HepG2 (cell line): ENCODE results near the gene SECTM1. TPM values are rescaled to one million over a fixed set of nuclear protein-coding genes. Genes with fewer than 3 reads are reported as not detected.

ENCODE experiments used
- LCORL ChIP-seq, 2 experiments: fragments of 450-650 bp in 1 of 2; sonication (generic) in 1 of 2; formaldehyde crosslinking in 1 of 2; IDR thresholded peaks; 2 replicates each; pipeline versions ENCODE4 v1.5.0 to v1.6.1; 2017 to 2020; ENCODE audit warnings: antibody characterized with exemption in 1 of 2, missing genetic modification reagents in 1 of 2
- MLLT10 ChIP-seq: sonication (generic); formaldehyde crosslinking; IDR thresholded peaks from 2 replicates; pipeline ENCODE4 v1.4.0; 2020; ENCODE audit warnings: missing genetic modification reagents
- MXD1 ChIP-seq: sonication (generic); formaldehyde crosslinking; IDR thresholded peaks from 2 replicates; pipeline ENCODE4 v1.4.0; 2020; ENCODE audit warnings: mild to moderate bottlenecking, missing genetic modification reagents
- MYPOP ChIP-seq: sonication (generic); formaldehyde crosslinking; IDR thresholded peaks from 2 replicates; pipeline ENCODE4 v1.8.1; 2023; ENCODE audit warnings: mild to moderate bottlenecking, moderate library complexity, missing genetic modification reagents
- NFIC ChIP-seq: IDR thresholded peaks from 2 replicates; pipeline ENCODE4 v1.6.1; 2012; ENCODE audit warnings: mild to moderate bottlenecking, low read length, inconsistent platforms
- POLR2G ChIP-seq: fragments of 200-400 bp; formaldehyde crosslinking; IDR thresholded peaks from 2 replicates; pipeline ENCODE4 v1.6.1; 2018; ENCODE audit warnings: mild to moderate bottlenecking, low read depth, low read length, moderate library complexity
- RBM22 ChIP-seq: fragments of 200-400 bp; formaldehyde crosslinking; optimal IDR thresholded peaks from 2 replicates; pipeline ENCODE3; 2017; ENCODE audit warnings: mild to moderate bottlenecking, low read length, moderate library complexity
- STAT6 ChIP-seq: sonication (generic); formaldehyde crosslinking; IDR thresholded peaks from 2 replicates; pipeline ENCODE4 v1.4.0; 2020; ENCODE audit warnings: missing genetic modification reagents, mild to moderate bottlenecking, borderline replicate concordance
- ZNF12 ChIP-seq: sonication (generic); formaldehyde crosslinking; IDR thresholded peaks from 2 replicates; pipeline ENCODE4 v1.5.0; 2020; ENCODE audit warnings: missing genetic modification reagents
- ZNF30 ChIP-seq: sonication (generic); formaldehyde crosslinking; IDR thresholded peaks from 2 replicates; pipeline ENCODE4 v1.5.0; 2020; ENCODE audit warnings: mild to moderate bottlenecking, missing genetic modification reagents
- ZNF556 ChIP-seq: sonication (generic); formaldehyde crosslinking; IDR thresholded peaks from 2 replicates; pipeline ENCODE4 v1.4.0; 2020; ENCODE audit warnings: mild to moderate bottlenecking, missing genetic modification reagents, borderline replicate concordance
- ZNF720 ChIP-seq: sonication (generic); formaldehyde crosslinking; IDR thresholded peaks from 2 replicates; pipeline ENCODE4 v1.4.0; 2020; ENCODE audit warnings: missing genetic modification reagents
- polyA plus RNA-seq, 8 experiments: library from polyadenylated mRNA; depleted of rRNA in 3 of 8; stranded (reverse) in 7 of 8; unstranded in 1 of 8; fragments of >200 nt; fragmentation: Illumina TruSeq in 4 of 8; extraction: Trizol in 4 of 8; gene quantifications; 2 replicates each; pipeline versions ENCODE4 v1.2.1 to v1.2.3, GENCODE V29; 2011 to 2016; ENCODE audit warnings: low read depth in 4 of 8, missing spikeins in 1 of 8, mixed read lengths in 1 of 8; ENCODE audit not compliant: insufficient read depth in 1 of 8
- total RNA-seq, 5 experiments: library from RNA; depleted of rRNA; stranded (reverse); fragments of >200 nt; fragmentation: Illumina TruSeq; extraction: Trizol; gene quantifications; 2 replicates each; pipeline ENCODE4 v1.2.3, GENCODE V29; 2016; ENCODE audit warnings: low read depth in 1 of 5
- TF ChIP-seq, protein P1 (sequence below), 2 experiments: sonication (generic) in 1 of 2; formaldehyde crosslinking in 1 of 2; IDR thresholded peaks; 2 replicates each; pipeline versions ENCODE4 v1.6.1 to v1.9.0; 2014 to 2022; ENCODE audit warnings: antibody characterized with exemption in 1 of 2, borderline replicate concordance in 1 of 2, inconsistent platforms in 1 of 2, low read depth in 1 of 2, missing genetic modification reagents in 1 of 2
- TF ChIP-seq, protein P2 (sequence below): sonication (generic); formaldehyde crosslinking; IDR thresholded peaks from 2 replicates; pipeline ENCODE4 v1.9.0; 2022; ENCODE audit warnings: low read depth, missing genetic modification reagents

The SECTM1 gene
- total and polyA plus RNA-seq, 2 of the 13 experiments (the other 11 are each of a cell fraction or from before 2014, with no cell fraction given) = 3.5 to 5.3 TPM

DNA sequence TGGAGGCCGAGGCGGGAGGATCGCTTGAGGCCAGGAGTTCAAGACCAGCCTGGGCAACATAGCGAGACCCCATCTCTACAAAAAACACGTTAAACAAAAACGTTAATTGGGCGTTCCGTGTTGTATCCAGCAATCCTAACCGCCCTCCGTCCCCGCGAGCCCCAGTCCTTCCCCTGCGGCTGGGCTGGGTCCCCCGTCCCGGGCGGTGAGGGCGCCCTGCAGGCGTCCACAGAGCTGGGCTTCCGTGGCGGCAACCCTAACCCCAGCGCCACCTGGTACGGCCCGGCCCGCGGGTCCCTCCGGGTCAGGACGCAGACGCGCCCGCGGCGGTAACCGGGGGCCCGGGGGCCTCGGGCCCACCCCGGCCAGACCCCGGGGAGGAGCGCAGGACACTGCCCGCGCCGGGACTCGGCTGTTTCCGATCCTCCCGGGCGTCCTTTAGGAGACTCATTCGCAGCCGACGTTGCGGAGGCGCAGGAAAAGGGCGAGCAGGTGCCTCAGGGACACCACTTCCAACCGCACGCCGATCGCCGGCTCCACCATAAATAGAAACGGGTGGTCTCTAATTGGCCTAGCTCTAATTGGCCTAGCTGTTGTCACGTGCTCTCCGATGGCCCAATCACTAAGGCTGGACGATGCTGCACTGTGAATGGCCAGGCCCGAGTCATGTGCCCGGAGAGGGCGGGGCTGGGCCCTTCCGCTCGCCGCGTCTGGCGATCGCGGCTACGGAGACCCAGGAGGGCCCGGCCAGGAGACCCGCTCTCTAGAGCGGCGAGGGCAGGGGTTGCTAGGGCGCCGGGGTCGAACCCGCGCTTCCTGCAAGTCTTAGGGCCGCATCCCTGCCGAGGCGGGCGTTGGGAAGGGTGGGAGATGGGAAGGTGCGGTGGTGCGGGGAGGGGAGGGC lies 41.1 kb downstream of the SECTM1 start (continued):
- TF ChIP-seq, protein P1, sequence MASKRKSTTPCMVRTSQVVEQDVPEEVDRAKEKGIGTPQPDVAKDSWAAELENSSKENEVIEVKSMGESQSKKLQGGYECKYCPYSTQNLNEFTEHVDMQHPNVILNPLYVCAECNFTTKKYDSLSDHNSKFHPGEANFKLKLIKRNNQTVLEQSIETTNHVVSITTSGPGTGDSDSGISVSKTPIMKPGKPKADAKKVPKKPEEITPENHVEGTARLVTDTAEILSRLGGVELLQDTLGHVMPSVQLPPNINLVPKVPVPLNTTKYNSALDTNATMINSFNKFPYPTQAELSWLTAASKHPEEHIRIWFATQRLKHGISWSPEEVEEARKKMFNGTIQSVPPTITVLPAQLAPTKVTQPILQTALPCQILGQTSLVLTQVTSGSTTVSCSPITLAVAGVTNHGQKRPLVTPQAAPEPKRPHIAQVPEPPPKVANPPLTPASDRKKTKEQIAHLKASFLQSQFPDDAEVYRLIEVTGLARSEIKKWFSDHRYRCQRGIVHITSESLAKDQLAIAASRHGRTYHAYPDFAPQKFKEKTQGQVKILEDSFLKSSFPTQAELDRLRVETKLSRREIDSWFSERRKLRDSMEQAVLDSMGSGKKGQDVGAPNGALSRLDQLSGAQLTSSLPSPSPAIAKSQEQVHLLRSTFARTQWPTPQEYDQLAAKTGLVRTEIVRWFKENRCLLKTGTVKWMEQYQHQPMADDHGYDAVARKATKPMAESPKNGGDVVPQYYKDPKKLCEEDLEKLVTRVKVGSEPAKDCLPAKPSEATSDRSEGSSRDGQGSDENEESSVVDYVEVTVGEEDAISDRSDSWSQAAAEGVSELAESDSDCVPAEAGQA (IDR thresholded peaks at IDR 0.05; ENCODE audit: low read depth) = peak; percentile 41; the same call in 1 of the 2 replicates
- TF ChIP-seq, protein P1 (CRISPR knock-in tag; IDR thresholded peaks at IDR 0.05; ENCODE audit: borderline replicate concordance) = 0 out of 2 replicates have a peak, but pooled peaks have one; percentile 33
- TF ChIP-seq ZNF12 (CRISPR knock-in tag) (no peak; the same call in 1 of the 2 replicates), MYPOP (CRISPR knock-in tag) (peak; percentile 44; the same call in 1 of the 2 replicates), ZNF556 (CRISPR knock-in tag) (peak; percentile 72), ZNF720 (CRISPR knock-in tag) (no peak), POLR2G (peak; percentile 100), LCORL (IDR thresholded peaks at IDR 0.05) (no peak), LCORL (CRISPR knock-in tag; IDR thresholded peaks at IDR 0.05) (peak; percentile 76; the same call in 1 of the 2 replicates), NFIC (no peak), MXD1 (CRISPR knock-in tag) (peak; percentile 36; the same call in 1 of the 2 replicates), MLLT10 (CRISPR knock-in tag) (no peak), RBM22 (peak; percentile 69), STAT6 (CRISPR knock-in tag) (0 out of 2 replicates have a peak, but pooled peaks have one; percentile 43), ZNF30 (CRISPR knock-in tag) (peak; percentile 94)
- TF ChIP-seq, protein P2, sequence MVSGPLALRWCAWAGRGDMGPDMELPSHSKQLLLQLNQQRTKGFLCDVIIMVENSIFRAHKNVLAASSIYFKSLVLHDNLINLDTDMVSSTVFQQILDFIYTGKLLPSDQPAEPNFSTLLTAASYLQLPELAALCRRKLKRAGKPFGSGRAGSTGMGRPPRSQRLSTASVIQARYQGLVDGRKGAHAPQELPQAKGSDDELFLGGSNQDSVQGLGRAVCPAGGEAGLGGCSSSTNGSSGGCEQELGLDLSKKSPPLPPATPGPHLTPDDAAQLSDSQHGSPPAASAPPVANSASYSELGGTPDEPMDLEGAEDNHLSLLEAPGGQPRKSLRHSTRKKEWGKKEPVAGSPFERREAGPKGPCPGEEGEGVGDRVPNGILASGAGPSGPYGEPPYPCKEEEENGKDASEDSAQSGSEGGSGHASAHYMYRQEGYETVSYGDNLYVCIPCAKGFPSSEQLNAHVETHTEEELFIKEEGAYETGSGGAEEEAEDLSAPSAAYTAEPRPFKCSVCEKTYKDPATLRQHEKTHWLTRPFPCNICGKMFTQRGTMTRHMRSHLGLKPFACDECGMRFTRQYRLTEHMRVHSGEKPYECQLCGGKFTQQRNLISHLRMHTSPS (CRISPR knock-in tag) = no peak
